Astrocyte (in vitro differentiated cells and primary cell): ENCODE measurements around the gene SNCB.

Source experiments
- CTCF ChIP-seq: IDR thresholded peaks from 2 replicates; pipeline ENCODE4 v1.5.1; 2011; ENCODE audit warnings: low read depth, mild to moderate bottlenecking, inconsistent platforms, low read length, moderate library complexity; ENCODE audit not compliant: insufficient read depth
- EZH2 ChIP-seq: IDR thresholded peaks from 2 replicates; pipeline ENCODE4 v1.6.1; 2012; ENCODE audit warnings: mild to moderate bottlenecking, low read length, inconsistent platforms; ENCODE audit not compliant: insufficient read depth

GRCh38 chr5:176629853-176630680 lies at the start of gene SNCB, which contains the start of gene EIF4E1B:
- TF ChIP-seq CTCF (no peak), EZH2 (peak; percentile 88)
